RCC 7860 (cell line): ENCODE data around the gene MED13L.

Experiments used
- DNase-seq: peaks from one replicate; pipeline ENCODE4 v3.0.0-alpha.2; 2015; ENCODE audit warnings: low spot score
- FAIRE-seq: peaks from 2 replicates; lab custom pipeline; 2012; peaks lifted over from hg19 to GRCh38; lab: Jason Lieb, UNC

MED13L gene

DNA sequence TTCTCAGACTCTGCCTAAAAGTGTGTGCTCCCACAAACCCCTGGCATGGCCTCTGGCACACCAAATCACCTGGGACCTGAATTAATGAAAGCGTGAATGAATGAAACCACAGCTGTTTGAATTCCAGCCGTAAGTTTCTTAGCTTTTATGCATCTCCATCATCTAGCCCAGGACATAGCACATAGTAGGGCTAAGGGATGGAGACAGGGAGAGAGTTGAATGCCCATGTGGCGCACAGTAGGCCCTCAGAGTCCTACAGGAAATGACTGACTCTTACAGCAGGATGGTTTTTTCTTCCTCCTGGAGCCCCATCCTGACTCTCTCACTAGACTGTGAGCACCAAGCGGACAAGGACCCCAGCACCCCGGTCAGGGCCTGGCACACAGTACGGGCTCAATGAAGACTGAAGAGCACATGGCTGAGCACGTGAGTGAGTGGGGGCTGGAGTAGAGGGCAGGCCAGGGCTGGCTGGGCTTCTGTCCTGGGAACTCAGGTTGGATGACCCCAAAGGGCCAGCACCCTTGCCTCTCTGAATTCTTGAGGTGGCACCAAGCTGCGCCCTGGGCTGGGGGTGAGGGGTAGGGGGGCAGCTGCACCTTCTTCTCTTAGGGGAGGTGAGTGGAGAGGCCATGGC is 351.3 kb downstream of the MED13L start:
- FAIRE-seq = no peak
- DNase-seq = no peak

GRCh38 chr12:115923851-115924250 is 353.6 kb downstream of the MED13L start:
- DNase-seq (no peak), FAIRE-seq (no peak)

- FAIRE-seq = no peak
- DNase-seq = no peak
Measured at GRCh38 chr12:115922952-115923564, 354.4 kb downstream of the MED13L start.

DNA sequence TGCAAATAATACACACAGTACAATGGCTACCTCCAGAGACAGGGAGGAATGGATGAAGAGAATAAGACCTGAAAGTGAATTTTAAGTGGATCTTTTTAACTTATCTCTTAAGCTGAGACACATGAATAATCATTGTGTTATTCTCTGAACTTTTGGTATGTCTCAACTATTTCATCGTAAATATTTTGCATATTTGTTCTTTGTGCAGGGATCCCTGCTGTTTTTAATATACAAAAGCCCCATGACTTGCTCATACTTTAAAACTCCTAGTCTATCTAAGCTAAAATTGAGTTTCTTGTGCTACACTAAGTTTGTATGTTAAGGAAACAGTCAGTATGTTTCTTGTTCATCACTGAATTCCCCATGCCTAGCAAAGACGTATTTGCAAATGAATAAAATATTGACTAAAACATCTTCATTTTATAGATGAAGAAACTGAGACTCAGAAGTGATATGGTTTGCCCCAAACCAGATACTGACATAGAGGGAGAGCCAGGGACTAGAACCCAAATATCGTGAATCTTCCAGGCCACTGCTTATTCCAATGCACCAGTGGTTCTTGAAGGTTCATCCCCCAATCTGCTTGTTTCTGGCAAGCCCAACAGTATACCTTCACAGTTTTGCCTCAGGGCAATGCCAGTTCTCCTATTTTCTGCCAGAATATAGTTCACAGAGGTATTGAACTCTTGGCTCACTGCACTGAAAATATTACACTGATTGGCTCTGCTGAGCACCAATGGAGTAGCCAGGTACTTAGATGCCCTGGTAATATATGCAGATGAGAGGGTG is 356.9 kb downstream of the MED13L start:
- FAIRE-seq (no peak), DNase-seq (no peak)

DNA sequence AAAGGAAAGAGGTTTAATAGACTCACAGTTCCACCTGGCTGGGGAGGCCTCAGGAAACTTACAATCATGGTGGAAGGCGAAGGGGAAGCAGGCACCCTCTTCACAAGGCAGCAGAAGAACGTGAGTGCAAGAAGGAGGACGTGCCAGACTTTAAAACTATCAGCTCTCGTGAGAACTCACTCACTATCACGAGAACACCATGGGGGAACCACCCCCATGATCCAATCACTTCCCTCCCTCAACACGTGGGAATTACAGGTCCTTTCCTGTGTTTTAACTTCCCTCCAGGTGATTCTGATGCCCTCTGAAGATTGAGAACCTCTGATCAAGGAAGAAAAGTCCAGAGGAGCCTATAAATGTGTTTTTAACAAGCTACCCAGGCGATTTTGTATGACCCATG is 358.7 kb downstream of the MED13L start:
- FAIRE-seq = no peak
- DNase-seq = no peak

GRCh38 chr12:115916910-115917668 is 360.4 kb downstream of the MED13L start:
- FAIRE-seq (no peak), DNase-seq (no peak)

- FAIRE-seq (no peak), DNase-seq (no peak)
Measured at GRCh38 chr12:115914122-115914521, 363.4 kb downstream of the MED13L start.

DNA sequence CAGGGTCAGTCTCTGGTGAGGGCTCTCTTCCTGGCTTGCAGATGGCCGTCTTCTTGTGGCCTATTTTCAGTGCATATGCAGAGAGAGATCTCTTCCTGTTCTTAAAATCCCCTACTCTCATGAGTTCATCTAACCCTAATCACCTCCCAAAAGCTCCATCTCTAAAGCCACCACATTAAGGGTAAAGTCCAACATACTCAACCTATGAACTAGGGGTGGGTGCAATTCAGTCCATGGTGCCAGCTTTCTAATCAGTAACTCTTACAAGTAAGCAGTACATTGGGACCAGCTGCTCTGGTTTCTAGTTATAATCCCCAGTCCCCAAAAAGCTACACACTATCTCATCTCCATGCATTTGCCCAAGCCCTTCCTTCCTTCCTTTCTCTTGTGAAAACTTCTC is 365.1 kb downstream of the MED13L start:
- DNase-seq (no peak), FAIRE-seq (no peak)

DNA sequence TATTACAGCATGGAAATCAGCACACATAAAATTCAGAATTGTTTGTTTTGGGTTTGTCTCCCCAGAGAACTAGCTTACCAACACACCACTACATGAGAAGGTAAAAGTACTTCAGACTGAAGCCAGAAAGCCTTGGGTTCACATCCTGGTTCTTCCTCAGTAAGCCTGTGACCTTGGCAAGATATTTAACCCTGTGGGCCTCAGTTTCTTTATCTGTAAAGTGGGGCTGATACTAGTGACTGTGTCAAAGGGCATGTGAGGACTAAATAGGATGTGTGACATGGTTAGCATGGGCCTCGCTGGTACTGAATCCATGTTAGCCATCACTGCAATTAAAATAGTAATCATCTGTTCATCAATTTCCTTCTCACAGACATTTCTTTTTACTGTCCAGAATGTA is 366.1 kb downstream of the MED13L start:
- FAIRE-seq (no peak), DNase-seq (no peak)

GRCh38 chr12:115910057-115910456 is 367.4 kb downstream of the MED13L start:
- FAIRE-seq = no peak

More at GRCh38 chr12:115910057-115910456, 367.4 kb downstream of the MED13L start:
- DNase-seq = no peak
